HL-60 (cell line): ENCODE results near the gene ESD.
A peak's percentile ranks its signal among the peaks of the same experiment; 100 is the strongest.

Experiments
- DNase-seq, 2 experiments: peaks; one replicate each; pipeline ENCODE4 v3.0.0-alpha.2; 2010 to 2020; ENCODE audit warnings: low read depth in 1 of 2, low spot score in 1 of 2
- H3K27ac ChIP-seq: fragments of 250-450 bp; sonication (Bioruptor Pico); replicated peaks from 2 replicates; pipeline ENCODE4 v1.5.1; 2020; ENCODE audit warnings: mild to moderate bottlenecking, moderate library complexity
- H3K27me3 ChIP-seq: fragments of 250-450 bp; sonication (Bioruptor Pico); 2 replicates; pipeline ENCODE4 v1.5.1; 2021; ENCODE audit warnings: mild to moderate bottlenecking, moderate library complexity; ENCODE audit not compliant: insufficient read depth, poor library complexity, severe bottlenecking
- H3K4me3 ChIP-seq: replicated peaks from 2 replicates; pipeline ENCODE4 v1.5.1; 2011; ENCODE audit warnings: mild to moderate bottlenecking, control low read depth, low read length; ENCODE audit not compliant: insufficient read depth
- GABPA ChIP-seq: IDR thresholded peaks from 2 replicates; pipeline ENCODE4 v1.6.1; 2012; ENCODE audit warnings: low read depth
- POLR2AphosphoS5 ChIP-seq: IDR thresholded peaks from 2 replicates; pipeline ENCODE4 v1.6.1; 2012; ENCODE audit warnings: low read depth
- REST ChIP-seq: IDR thresholded peaks from 2 replicates; pipeline ENCODE4 v1.6.1; 2012; ENCODE audit warnings: low read depth; ENCODE audit not compliant: insufficient replicate concordance
- SPI1 ChIP-seq: IDR thresholded peaks from 2 replicates; pipeline ENCODE4 v1.6.1; 2012; ENCODE audit warnings: low read depth, mild to moderate bottlenecking, borderline replicate concordance
- long read RNA-seq: library from polyadenylated mRNA; unstranded; transcript quantifications from one replicate; pipeline ENCODE4 v2.0.0, GENCODE V29; 2020
- TF ChIP-seq, protein P1 (sequence below): IDR thresholded peaks from one replicate; pipeline ENCODE4 v1.5.1; 2011; ENCODE audit warnings: low read length, control low read depth, inconsistent platforms; ENCODE audit not compliant: insufficient read depth

Gene ESD, protein sequence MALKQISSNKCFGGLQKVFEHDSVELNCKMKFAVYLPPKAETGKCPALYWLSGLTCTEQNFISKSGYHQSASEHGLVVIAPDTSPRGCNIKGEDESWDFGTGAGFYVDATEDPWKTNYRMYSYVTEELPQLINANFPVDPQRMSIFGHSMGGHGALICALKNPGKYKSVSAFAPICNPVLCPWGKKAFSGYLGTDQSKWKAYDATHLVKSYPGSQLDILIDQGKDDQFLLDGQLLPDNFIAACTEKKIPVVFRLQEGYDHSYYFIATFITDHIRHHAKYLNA
- long read RNA-seq, transcript ESD-202 (10 exons, 1,192 nt) = major isoform, 458 of 537 reads
- long read RNA-seq, transcript ESD-201 (11 exons, 1,079 nt) = minor isoform, 8 of 537 reads
- long read RNA-seq, partial matches to known transcripts = 30 of 537 reads
- long read RNA-seq, other reads (novel, unspliced or antisense) = 41 of 537 reads

- Histone ChIP-seq H3K4me3 (peak within 1 kb of the TSS; percentile 92), H3K27ac (peak within 1 kb of the TSS; percentile 90), H3K27me3 (no peaks in the 10 kb centered on the region)
- peak; percentile 77 to 97 for DNase-seq
- peak; percentile 26; the same call in 1 of the 2 replicates for TF ChIP-seq SPI1
- TF ChIP-seq GABPA = no peak
- TF ChIP-seq POLR2AphosphoS5 = peak; percentile 76
- TF ChIP-seq, protein P1, sequence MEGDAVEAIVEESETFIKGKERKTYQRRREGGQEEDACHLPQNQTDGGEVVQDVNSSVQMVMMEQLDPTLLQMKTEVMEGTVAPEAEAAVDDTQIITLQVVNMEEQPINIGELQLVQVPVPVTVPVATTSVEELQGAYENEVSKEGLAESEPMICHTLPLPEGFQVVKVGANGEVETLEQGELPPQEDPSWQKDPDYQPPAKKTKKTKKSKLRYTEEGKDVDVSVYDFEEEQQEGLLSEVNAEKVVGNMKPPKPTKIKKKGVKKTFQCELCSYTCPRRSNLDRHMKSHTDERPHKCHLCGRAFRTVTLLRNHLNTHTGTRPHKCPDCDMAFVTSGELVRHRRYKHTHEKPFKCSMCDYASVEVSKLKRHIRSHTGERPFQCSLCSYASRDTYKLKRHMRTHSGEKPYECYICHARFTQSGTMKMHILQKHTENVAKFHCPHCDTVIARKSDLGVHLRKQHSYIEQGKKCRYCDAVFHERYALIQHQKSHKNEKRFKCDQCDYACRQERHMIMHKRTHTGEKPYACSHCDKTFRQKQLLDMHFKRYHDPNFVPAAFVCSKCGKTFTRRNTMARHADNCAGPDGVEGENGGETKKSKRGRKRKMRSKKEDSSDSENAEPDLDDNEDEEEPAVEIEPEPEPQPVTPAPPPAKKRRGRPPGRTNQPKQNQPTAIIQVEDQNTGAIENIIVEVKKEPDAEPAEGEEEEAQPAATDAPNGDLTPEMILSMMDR = no peak
- TF ChIP-seq REST = peak; percentile 22
Observed at GRCh38 chr13:46796515-46797474, at the start of gene ESD. TSS of gene ESD (minus strand) at chr13:46797161. CDS start at chr13:46791413, 5,748 bp downstream.

GRCh38 chr13:46846726-46847125 lies 49.8 kb upstream of the ESD start:
- H3K27ac ChIP-seq = no peak overlapping the region
- no peak for TF ChIP-seq POLR2AphosphoS5
- TF ChIP-seq GABPA = no peak
- TF ChIP-seq SPI1 = no peak
- no peak for DNase-seq
- H3K27me3 ChIP-seq = no peaks in the 10 kb centered on the region
- no peak overlapping the region for H3K4me3 ChIP-seq

DNA sequence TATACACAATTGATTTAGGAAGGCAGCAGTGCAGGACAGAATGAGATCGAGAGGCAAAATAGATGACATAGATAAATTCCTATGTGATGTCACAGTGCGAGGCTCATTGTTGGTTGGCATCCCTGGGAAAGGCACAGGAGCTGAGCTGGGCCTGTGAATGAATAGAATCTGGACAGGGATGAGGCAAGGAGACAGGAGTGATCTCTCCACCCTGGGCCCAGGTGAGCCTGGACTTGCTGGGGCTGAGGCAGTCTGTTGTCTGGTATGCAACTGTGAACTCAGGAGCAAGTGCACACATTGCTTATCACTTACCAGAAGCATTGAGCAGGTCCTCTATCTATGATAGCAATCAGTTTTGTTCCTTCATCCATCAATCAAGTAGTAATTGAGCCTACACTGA lies 48.2 kb upstream of the ESD start:
- Histone ChIP-seq H3K4me3 (no peak overlapping the region), H3K27me3 (no peaks in the 10 kb centered on the region), H3K27ac (no peak overlapping the region)
- TF ChIP-seq REST = no peak
- TF ChIP-seq, protein P1 = no peak
- TF ChIP-seq GABPA = no peak
- no peak for TF ChIP-seq SPI1
- no peak for TF ChIP-seq POLR2AphosphoS5
- no peak for DNase-seq

DNA sequence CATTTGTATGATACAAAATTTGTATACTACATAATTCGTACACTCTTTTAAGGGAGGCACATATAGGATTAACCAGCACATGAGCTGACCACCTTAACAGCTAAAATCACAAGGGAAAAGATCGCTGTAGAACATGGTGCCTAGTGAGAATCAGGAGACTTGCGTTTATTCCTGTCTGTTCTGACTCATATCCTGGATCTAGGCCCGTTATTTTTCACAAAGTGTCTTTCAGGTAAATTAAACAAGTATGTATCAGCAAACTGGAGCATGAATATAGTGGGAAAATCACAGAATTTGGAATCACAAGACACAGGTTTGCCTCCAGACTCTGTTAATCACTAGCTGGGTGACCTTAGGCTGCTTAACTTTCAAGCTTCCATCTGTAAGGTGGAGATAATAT lies 47.5 kb upstream of the ESD start:
- TF ChIP-seq, protein P1 = no peak
- TF ChIP-seq REST (no peak), SPI1 (no peak), GABPA (no peak), POLR2AphosphoS5 (no peak)
- Histone ChIP-seq H3K27ac (no peak overlapping the region), H3K27me3 (no peaks in the 10 kb centered on the region), H3K4me3 (no peak overlapping the region)
- DNase-seq = no peak
